C4-2B (cell line): Measurements from ENCODE around the gene PLA2G4A.

Experiments
- H3K27ac ChIP-seq: fragments of 450-650 bp; 2 replicates; pipeline ENCODE4 v1.5.1; 2017
- ZFX ChIP-seq: fragments of 450-650 bp; IDR thresholded peaks from 2 replicates; pipeline ENCODE4 v1.6.1; 2017
- TF ChIP-seq, protein P1 (sequence below): fragments of 450-650 bp; conservative IDR thresholded peaks from 2 replicates; pipeline ENCODE4 v1.5.1; 2017; ENCODE audit warnings: mild to moderate bottlenecking

The PLA2G4A gene

DNA sequence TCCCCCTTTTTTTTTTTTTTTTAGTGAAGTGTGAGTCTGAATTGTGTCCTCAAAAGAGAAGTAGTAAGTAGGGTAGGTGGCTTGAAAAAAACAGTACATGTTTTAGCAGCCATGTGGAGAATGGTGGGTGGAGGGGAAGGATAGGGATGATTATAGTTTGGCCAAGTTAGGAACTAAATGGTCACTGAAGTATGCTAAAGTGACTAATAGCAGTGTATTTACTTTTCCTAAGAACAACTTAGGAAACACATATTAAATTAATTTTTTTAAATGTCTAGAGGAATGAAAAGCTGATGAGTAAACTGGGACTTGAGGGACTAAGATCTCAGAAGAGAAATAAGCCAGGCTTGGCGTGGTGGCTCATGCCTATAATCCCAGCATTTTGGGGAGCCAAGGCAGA is 55.5 kb downstream of the PLA2G4A start:
- no peak overlapping the region for H3K27ac ChIP-seq
- TF ChIP-seq, protein P1, sequence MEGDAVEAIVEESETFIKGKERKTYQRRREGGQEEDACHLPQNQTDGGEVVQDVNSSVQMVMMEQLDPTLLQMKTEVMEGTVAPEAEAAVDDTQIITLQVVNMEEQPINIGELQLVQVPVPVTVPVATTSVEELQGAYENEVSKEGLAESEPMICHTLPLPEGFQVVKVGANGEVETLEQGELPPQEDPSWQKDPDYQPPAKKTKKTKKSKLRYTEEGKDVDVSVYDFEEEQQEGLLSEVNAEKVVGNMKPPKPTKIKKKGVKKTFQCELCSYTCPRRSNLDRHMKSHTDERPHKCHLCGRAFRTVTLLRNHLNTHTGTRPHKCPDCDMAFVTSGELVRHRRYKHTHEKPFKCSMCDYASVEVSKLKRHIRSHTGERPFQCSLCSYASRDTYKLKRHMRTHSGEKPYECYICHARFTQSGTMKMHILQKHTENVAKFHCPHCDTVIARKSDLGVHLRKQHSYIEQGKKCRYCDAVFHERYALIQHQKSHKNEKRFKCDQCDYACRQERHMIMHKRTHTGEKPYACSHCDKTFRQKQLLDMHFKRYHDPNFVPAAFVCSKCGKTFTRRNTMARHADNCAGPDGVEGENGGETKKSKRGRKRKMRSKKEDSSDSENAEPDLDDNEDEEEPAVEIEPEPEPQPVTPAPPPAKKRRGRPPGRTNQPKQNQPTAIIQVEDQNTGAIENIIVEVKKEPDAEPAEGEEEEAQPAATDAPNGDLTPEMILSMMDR: no peak
- no peak for TF ChIP-seq ZFX

DNA sequence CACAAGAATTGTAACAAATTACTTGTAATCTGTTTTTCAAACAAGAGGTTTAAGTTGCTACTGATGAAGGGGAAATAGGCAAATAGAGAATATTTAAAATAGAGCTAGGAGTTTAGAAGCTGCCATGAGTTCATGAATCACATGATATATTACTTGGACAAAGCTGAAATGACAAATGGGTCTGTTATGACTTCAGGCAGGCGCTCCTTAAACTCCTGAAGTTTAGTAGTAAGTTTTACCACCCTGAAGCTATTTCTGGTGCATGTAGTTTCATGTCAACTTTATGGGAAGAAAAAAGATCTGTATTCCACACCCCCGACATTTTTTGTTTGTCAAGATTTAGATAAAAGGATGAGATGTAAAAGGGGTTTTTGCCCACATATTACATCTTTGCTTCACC is 58.5 kb downstream of the PLA2G4A start:
- H3K27ac ChIP-seq: no peak overlapping the region
- TF ChIP-seq, protein P1: no peak
- TF ChIP-seq ZFX: no peak

DNA sequence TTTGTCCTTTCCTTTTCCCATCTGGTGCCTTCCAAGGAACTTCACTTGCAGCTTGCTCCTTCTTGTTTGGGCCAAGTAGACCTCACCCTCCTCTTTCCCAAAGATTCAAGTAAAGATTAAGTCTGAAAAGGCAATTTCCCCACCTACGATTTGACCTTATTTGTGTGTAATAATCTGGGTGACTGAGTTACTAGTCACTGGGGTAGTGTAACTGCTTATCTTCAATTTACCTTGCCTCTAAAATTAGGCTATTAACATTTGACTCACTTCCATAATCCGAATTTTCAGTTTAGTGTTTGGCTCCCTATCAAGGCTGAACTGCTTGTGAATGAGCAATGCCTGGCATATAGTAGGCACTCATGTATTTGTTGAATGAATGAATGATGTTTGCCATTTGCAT is 59.6 kb downstream of the PLA2G4A start:
- H3K27ac ChIP-seq: no peak overlapping the region
- no peak for TF ChIP-seq ZFX
- TF ChIP-seq, protein P1: no peak

DNA sequence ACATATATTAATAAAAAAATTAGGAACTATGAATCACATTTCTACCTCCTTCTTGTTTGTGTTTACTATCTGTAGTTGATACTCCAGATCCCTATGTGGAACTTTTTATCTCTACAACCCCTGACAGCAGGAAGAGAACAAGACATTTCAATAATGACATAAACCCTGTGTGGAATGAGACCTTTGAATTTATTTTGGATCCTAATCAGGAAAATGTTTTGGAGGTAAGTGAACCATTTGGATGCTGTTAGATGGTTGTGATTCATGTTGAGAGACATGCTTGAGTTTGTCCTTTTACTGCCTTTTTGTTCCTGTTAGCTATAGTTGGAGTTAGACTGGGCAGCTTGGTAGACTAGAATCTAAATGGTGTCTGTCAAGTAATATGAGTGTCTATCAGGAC is 64.2 kb downstream of the PLA2G4A start:
- TF ChIP-seq, protein P1: no peak
- no peak for TF ChIP-seq ZFX
- H3K27ac ChIP-seq: no peak overlapping the region

DNA sequence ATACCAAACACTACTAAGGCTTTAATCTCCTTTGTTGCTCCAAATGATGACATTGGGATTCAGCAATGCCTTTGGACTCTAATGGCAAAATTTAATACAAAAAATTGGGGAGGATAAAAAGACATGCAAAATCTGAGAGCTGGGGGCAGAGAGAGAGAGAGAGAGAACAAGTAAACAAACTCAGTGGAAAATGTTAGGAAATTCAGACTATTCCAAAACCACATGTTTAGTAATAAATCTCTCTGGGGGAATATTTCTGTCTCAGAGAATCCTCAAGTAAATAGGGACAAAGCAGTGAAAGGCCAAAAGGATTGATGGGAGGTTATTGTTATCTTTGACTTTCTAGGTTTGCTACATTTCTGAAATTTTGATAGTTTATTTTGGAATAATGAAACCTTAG is 65.7 kb downstream of the PLA2G4A start:
- TF ChIP-seq, protein P1: no peak
- no peak for TF ChIP-seq ZFX

DNA sequence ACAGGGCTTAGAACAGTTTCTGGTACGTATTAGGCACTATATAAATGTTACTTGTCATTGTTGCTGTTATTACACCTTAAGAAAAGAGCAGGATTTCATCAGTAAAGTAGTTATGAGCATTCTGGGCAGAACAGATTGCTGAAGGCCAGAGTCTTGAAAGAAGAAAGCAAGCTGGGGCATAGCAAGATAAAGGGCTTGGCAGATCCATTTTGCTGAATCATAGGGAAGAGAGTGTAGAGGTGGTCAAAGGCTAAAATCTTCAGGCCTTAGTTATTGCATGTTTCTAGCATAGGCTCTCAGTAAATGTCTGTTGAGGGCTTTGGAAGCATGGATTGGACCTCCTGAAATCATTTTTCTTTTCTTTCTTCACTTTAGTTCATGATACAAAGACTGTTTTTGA is 67.5 kb downstream of the PLA2G4A start:
- TF ChIP-seq ZFX: no peak
- TF ChIP-seq, protein P1: no peak
- no peak overlapping the region for H3K27ac ChIP-seq

More for the DNA sequence above, 65.7 kb downstream of the PLA2G4A start:
- H3K27ac ChIP-seq: no peak overlapping the region

DNA sequence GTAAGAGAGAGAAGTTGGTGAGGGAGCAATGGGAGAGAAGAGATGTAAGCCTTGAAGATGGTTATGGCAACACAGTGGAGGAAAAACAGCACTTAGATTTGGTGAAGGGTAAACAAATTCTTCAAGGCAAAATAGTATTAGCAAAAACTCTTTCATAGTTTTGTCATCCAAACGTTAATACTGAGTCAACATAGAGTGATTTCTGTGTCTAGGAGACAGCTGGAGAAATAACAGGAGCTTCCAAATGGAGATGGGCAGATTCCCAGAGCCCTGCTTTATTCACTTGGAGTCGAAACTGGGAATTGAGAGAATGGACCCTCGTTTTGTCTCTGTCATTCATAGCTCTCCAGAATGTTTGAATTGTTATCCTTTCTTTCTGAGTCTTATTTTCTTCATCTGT is 68.3 kb downstream of the PLA2G4A start:
- no peak overlapping the region for H3K27ac ChIP-seq
- TF ChIP-seq ZFX: no peak
- TF ChIP-seq, protein P1: no peak
